ENCODE measurements around the gene CEP72. TPM values are rescaled to one million over a fixed set of nuclear protein-coding genes. Genes with fewer than 3 reads are reported as not detected.

CEP72 gene
- polyA plus RNA-seq, 1 of the 3 experiments (the other 2 are of a cell fraction), result 4.4 TPM

- H3K4me1 ChIP-seq (ENCODE audit: control insufficient read depth in 1 of 2, insufficient read depth in 2 of 2, low read depth in 1 of 2, low read length in 1 of 2), result no peaks in the 10 kb centered on the region
- TF ChIP-seq NFIC (IDR thresholded peaks at IDR 0.05; ENCODE audit: borderline replicate concordance) (no peak), EP300 (IDR thresholded peaks at IDR 0.05; ENCODE audit: borderline replicate concordance in 1 of 2, low read depth in 1 of 2, low read length in 1 of 2) (no peak), EZH2phosphoT487 (IDR thresholded peaks at IDR 0.05; ENCODE audit: borderline replicate concordance, low read depth) (no peak), SMC3 (IDR thresholded peaks at IDR 0.05; ENCODE audit: low read depth, low read length) (no peak), YY1 (IDR thresholded peaks at IDR 0.05; ENCODE audit: low read depth) (no peak), RAD21 (IDR thresholded peaks at IDR 0.05; ENCODE audit: low read length) (no peak), GABPA (IDR thresholded peaks at IDR 0.05; ENCODE audit: low read depth) (no peak)
- TF ChIP-seq, protein P1, sequence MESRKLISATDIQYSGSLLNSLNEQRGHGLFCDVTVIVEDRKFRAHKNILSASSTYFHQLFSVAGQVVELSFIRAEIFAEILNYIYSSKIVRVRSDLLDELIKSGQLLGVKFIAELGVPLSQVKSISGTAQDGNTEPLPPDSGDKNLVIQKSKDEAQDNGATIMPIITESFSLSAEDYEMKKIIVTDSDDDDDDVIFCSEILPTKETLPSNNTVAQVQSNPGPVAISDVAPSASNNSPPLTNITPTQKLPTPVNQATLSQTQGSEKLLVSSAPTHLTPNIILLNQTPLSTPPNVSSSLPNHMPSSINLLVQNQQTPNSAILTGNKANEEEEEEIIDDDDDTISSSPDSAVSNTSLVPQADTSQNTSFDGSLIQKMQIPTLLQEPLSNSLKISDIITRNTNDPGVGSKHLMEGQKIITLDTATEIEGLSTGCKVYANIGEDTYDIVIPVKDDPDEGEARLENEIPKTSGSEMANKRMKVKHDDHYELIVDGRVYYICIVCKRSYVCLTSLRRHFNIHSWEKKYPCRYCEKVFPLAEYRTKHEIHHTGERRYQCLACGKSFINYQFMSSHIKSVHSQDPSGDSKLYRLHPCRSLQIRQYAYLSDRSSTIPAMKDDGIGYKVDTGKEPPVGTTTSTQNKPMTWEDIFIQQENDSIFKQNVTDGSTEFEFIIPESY (IDR thresholded peaks at IDR 0.05; ENCODE audit: borderline replicate concordance, low read depth), result no peak
- TF ChIP-seq, protein P2, sequence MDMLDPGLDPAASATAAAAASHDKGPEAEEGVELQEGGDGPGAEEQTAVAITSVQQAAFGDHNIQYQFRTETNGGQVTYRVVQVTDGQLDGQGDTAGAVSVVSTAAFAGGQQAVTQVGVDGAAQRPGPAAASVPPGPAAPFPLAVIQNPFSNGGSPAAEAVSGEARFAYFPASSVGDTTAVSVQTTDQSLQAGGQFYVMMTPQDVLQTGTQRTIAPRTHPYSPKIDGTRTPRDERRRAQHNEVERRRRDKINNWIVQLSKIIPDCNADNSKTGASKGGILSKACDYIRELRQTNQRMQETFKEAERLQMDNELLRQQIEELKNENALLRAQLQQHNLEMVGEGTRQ (IDR thresholded peaks at IDR 0.05; ENCODE audit: borderline replicate concordance, low read depth, low read length), result no peak
- H3K4me3 ChIP-seq (ENCODE audit: low read depth in 2 of 2, low read length in 1 of 2), result no peak overlapping the region
- no peak overlapping the region for H3K4me2 ChIP-seq
- H3K27ac ChIP-seq (ENCODE audit: low read depth in 2 of 2, low read length in 1 of 2), result no peak overlapping the region
- ChIA-PET POLR2A (no interaction called here), CTCF (no interaction called here)
- H3K9me3 ChIP-seq, result no peaks in the 10 kb centered on the region
- H3F3A ChIP-seq (replicated peaks; ENCODE audit: insufficient read depth), result no peaks in the 10 kb centered on the region
- H4K20me1 ChIP-seq (ENCODE audit: insufficient read depth), result no peaks in the 10 kb centered on the region
- peaks cover 0 to 3% of the 10 kb centered on the region in 2 experiments for H3K36me3 ChIP-seq (replicated peaks in 1 of 2; ENCODE audit: control insufficient read depth in 1 of 2, insufficient read depth in 2 of 2, low read length in 1 of 2)
- no peaks in the 10 kb centered on the region for H3K27me3 ChIP-seq (ENCODE audit: insufficient read depth)
- no peak overlapping the region for H3K9ac ChIP-seq
- H3K79me2 ChIP-seq (ENCODE audit: insufficient read depth), result no peaks in the 10 kb centered on the region
- DNase-seq, result peak; percentile 85
- no peaks in the 10 kb centered on the region for H3K9me2 ChIP-seq
- H2AFZ ChIP-seq (ENCODE audit: low read depth), result no peak overlapping the region
- WGBS (ENCODE audit: low lambda C conversion rate), result 84% methylated on average over 8 of the region's 8 CpGs
Measured at GRCh38 chr5:665541-665955, 53.4 kb downstream of the CEP72 start.

DNA sequence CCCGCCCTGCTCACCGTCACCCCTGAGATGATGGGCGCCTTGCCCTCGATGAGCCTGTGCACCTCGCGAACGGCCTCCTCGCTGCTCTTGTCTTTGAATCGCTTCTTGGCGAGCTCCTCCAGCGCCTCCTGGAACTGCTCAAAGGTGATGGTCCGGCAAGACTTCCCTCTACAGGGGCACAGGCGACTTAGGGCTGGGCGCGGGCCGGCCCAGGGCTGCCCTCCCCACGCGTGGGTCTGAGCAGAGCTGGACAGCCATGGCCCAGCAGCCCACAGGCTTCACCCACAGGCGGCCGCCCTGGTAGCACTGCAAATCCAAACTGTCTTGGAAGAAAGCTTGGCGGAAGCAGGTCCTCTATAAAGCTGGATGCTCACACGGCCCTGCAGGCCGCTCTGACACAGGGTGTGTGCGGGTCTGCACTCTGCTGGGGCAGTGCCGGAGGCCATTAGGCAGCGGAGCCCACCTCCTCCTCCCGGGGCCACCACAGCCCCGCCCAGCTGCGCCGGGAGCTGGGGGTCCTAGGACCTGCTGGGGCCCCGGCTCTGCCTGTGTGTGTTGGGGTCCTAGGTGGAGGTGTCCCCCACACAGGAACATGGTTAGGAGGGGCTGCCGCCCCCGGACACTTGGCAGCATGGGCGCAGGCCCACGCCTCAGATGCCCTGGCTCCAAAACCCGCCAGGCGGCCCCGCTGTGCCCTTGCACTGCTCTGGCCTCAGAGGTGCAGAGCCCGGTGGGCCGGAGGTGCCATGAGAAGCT, 54.0 kb downstream of the CEP72 start:
- WGBS (ENCODE audit: low lambda C conversion rate), result 94% methylated on average over 30 of the region's 40 CpGs
- Histone ChIP-seq H3K9me2 (no peaks in the 10 kb centered on the region), H3K36me3 (replicated peaks in 1 of 2; ENCODE audit: control insufficient read depth in 1 of 2, insufficient read depth in 2 of 2, low read length in 1 of 2) (peaks cover 0 to 2% of the 10 kb centered on the region in 2 experiments), H3K27ac (ENCODE audit: low read depth in 2 of 2, low read length in 1 of 2) (no peak overlapping the region), H3K4me2 (no peak overlapping the region), H4K20me1 (ENCODE audit: insufficient read depth) (0 out of 2 replicates have a peak, but pooled peaks cover under 1% of the 10 kb centered on the region), H3F3A (replicated peaks; ENCODE audit: insufficient read depth) (no peaks in the 10 kb centered on the region), H3K4me3 (ENCODE audit: low read depth in 2 of 2, low read length in 1 of 2) (no peak overlapping the region), H2AFZ (ENCODE audit: low read depth) (no peak overlapping the region), H3K9me3 (no peaks in the 10 kb centered on the region), H3K27me3 (ENCODE audit: insufficient read depth) (no peaks in the 10 kb centered on the region), H3K79me2 (ENCODE audit: insufficient read depth) (no peaks in the 10 kb centered on the region), H3K9ac (no peak overlapping the region), H3K4me1 (ENCODE audit: control insufficient read depth in 1 of 2, insufficient read depth in 2 of 2, low read depth in 1 of 2, low read length in 1 of 2) (no peaks in the 10 kb centered on the region; a peak in 1 of 4 replicates)
- POLR2A ChIA-PET, result no interaction called here
- CTCF ChIA-PET, result interaction anchor here (1.7 kb wide), 1 partner anchor 237 kb away, joined by 6 read pairs; no protein-coding TSS in a partner anchor
- DNase-seq, result no peak
- TF ChIP-seq FOXM1 (IDR thresholded peaks at IDR 0.05; ENCODE audit: low read depth) (no peak), NRF1 (IDR thresholded peaks at IDR 0.05; ENCODE audit: low read depth, low read length) (no peak), RAD21 (IDR thresholded peaks at IDR 0.05; ENCODE audit: low read length) (no peak), SMC3 (IDR thresholded peaks at IDR 0.05; ENCODE audit: low read depth, low read length) (no peak), YY1 (IDR thresholded peaks at IDR 0.05; ENCODE audit: low read depth) (no peak), POLR2AphosphoS5 (IDR thresholded peaks at IDR 0.05; ENCODE audit: low read depth, low read length) (no peak), FOSL2 (IDR thresholded peaks at IDR 0.05; ENCODE audit: borderline replicate concordance, low read depth) (no peak), FOXJ3 (CRISPR knock-in tag; IDR thresholded peaks at IDR 0.05) (no peak), GABPA (IDR thresholded peaks at IDR 0.05; ENCODE audit: low read depth) (no peak)
- TF ChIP-seq, protein P2 (IDR thresholded peaks at IDR 0.05; ENCODE audit: borderline replicate concordance, low read depth, low read length), result no peak
- TF ChIP-seq, protein P3, sequence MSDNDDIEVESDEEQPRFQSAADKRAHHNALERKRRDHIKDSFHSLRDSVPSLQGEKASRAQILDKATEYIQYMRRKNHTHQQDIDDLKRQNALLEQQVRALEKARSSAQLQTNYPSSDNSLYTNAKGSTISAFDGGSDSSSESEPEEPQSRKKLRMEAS (IDR thresholded peaks at IDR 0.05; ENCODE audit: low read depth), result no peak
- TF ChIP-seq, protein P4, sequence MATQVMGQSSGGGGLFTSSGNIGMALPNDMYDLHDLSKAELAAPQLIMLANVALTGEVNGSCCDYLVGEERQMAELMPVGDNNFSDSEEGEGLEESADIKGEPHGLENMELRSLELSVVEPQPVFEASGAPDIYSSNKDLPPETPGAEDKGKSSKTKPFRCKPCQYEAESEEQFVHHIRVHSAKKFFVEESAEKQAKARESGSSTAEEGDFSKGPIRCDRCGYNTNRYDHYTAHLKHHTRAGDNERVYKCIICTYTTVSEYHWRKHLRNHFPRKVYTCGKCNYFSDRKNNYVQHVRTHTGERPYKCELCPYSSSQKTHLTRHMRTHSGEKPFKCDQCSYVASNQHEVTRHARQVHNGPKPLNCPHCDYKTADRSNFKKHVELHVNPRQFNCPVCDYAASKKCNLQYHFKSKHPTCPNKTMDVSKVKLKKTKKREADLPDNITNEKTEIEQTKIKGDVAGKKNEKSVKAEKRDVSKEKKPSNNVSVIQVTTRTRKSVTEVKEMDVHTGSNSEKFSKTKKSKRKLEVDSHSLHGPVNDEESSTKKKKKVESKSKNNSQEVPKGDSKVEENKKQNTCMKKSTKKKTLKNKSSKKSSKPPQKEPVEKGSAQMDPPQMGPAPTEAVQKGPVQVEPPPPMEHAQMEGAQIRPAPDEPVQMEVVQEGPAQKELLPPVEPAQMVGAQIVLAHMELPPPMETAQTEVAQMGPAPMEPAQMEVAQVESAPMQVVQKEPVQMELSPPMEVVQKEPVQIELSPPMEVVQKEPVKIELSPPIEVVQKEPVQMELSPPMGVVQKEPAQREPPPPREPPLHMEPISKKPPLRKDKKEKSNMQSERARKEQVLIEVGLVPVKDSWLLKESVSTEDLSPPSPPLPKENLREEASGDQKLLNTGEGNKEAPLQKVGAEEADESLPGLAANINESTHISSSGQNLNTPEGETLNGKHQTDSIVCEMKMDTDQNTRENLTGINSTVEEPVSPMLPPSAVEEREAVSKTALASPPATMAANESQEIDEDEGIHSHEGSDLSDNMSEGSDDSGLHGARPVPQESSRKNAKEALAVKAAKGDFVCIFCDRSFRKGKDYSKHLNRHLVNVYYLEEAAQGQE (IDR thresholded peaks at IDR 0.05; ENCODE audit: low read depth, low read length), result no peak

Data from SK-N-SH (cell line).